Smooth muscle cell of the brain vasculature (primary cell): ENCODE measurements around the gene TOP2A.

Source experiments
- DNase-seq: peaks from one replicate; pipeline ENCODE4 v3.0.0-alpha.2; 2012; ENCODE audit warnings: low read depth, low spot score

Gene TOP2A, protein sequence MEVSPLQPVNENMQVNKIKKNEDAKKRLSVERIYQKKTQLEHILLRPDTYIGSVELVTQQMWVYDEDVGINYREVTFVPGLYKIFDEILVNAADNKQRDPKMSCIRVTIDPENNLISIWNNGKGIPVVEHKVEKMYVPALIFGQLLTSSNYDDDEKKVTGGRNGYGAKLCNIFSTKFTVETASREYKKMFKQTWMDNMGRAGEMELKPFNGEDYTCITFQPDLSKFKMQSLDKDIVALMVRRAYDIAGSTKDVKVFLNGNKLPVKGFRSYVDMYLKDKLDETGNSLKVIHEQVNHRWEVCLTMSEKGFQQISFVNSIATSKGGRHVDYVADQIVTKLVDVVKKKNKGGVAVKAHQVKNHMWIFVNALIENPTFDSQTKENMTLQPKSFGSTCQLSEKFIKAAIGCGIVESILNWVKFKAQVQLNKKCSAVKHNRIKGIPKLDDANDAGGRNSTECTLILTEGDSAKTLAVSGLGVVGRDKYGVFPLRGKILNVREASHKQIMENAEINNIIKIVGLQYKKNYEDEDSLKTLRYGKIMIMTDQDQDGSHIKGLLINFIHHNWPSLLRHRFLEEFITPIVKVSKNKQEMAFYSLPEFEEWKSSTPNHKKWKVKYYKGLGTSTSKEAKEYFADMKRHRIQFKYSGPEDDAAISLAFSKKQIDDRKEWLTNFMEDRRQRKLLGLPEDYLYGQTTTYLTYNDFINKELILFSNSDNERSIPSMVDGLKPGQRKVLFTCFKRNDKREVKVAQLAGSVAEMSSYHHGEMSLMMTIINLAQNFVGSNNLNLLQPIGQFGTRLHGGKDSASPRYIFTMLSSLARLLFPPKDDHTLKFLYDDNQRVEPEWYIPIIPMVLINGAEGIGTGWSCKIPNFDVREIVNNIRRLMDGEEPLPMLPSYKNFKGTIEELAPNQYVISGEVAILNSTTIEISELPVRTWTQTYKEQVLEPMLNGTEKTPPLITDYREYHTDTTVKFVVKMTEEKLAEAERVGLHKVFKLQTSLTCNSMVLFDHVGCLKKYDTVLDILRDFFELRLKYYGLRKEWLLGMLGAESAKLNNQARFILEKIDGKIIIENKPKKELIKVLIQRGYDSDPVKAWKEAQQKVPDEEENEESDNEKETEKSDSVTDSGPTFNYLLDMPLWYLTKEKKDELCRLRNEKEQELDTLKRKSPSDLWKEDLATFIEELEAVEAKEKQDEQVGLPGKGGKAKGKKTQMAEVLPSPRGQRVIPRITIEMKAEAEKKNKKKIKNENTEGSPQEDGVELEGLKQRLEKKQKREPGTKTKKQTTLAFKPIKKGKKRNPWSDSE (N-terminal part only)

GRCh38 chr17:40417609-40418427 is at the start of gene TOP2A:
Gene TOP2A (minus strand): TSS chr17:40417896. CDS start chr17:40417791, 105 bp downstream.
- DNase-seq: peak; percentile 100

- no peak for DNase-seq
These were observed 49.7 kb upstream of the TOP2A start for GRCh38 chr17:40467281-40467867.

DNA sequence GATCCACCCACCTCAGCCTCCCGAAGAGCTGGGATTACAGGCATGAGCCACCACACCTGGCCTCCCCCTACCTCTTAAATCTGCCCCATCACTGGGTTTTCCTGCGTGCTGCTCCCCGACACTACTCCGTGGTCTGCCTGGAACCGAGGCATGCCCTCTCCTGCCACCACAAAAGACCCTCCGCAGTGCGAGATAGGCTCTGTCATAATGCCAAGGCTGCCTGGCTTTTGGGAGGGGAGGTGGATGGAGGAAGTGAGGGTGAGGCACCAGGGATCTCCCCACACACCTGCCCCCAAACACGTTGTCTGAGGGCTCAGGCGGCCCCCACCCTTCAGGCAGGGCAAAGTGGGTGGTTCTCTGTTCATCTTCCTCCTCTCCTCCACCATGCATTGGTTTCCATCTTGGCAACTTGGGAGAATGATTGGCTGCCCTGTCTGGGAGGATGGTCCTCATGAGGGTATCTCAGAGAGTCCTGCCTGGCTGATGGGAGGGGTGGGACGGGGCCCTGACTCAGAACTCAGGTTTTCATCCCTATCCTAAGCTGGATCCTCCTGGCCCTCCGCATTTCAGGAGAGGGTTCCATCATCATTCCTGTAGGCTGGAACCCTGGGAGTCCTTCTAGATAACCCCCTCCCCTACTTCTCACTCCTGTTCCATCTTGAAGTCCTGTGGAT is 48.7 kb upstream of the TOP2A start:
- no peak for DNase-seq

- DNase-seq: no peak
These were observed 46.7 kb upstream of the TOP2A start for GRCh38 chr17:40464392-40464855.

DNA sequence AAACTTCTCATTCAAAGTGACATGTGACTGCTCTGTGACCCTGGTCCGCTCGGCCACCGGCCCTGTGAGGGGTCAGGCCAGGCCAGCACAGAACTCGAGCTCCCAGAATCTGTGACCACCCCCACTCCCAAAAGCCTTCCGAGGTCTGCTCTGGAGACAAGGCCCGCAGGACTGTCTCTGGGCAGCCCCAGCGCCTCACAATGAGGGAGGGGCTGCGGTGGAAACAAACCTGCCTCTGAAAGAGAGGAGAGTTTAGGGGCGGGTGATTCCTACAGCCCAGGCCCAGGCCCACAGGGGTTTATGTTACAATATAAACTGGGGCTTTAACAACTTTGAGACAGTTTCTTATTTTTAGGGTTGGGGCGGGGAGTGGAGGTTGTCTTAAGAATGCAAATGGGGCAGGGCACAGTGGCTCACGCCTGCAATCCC is 45.4 kb upstream of the TOP2A start:
- no peak for DNase-seq

- no peak for DNase-seq
These were observed 44.8 kb upstream of the TOP2A start for GRCh38 chr17:40462343-40463121.

DNA sequence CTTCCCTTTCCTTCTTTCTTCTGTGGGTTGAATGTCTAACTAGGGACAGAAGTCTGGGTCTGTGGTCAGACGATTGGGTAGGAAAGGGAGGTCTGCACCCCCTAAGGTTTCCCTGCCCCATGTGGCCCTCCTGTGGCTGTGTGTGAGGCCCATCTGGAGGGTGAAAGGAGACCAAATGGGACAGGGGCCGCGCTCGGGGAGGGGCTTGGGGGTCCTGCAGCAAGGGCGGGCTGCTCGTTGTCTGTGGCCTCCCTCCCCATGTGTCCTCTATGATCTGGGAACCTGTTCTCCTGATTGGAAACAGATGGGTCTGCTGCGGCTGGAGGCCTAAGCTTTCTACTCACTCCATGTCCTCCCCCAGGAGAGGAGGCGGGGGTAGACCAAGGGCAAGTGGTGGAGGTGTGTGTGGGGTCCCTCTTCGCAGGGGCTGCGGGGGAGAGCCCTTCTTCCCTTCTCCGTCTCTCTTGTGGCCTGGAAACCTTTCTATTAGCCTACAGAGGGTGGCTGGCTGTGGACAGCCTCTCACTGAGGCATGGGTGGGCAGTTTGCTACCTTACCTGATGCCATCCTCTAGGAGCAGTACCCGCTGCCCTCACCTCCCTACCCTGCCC is 44.1 kb upstream of the TOP2A start:
- no peak for DNase-seq

- no peak for DNase-seq
These were observed 43.5 kb upstream of the TOP2A start for GRCh38 chr17:40460968-40461731.

DNA sequence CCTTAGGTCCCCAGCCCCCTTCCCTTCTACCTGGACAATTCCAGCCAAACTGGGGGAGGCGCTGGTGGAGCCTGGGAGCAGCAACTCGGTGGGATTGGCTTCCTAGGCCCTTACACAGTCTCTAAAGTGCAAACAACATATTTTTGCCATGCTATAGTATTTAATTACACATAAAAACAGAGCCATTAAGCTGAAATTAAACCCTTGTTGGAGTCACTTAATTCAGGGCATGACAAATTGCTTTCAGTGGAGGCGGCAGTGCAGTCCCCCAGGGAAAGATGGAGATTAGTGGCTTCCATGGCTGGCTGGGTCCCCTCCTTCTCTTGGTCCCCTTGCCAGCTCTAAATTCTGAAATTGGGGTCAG is 42.9 kb upstream of the TOP2A start:
- DNase-seq: no peak

- DNase-seq: no peak
These were observed 42.2 kb upstream of the TOP2A start for GRCh38 chr17:40459636-40460603.

DNA sequence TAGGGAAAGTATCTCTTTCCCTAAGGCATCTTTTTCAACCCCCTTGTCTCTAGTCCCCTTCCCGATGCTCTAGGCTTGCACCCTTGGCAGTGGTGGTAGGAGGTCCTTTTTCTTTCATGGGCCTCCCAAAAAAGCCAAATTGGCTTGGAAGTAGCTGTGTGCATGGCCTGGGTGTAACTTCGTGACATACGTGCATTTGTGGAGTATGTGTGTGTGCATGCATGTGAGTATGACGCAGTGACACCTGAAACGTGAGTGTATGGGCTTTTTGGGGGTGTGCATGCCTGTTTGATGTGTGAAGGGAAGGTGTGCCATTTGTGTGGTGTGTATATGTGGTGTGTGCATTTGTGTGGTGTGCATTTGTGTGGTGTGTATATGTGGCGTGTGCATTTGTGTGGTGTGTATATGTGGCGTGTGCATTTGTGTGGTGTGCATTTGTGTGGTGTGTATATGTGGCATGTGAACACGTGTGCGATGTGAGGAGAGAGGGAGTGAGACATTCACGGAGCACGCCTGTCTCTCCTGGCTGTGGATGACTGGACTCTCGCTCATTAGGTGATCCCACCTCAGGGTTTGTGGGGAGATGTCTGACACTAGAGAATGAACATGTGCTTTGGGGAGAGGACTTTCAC is 41.3 kb upstream of the TOP2A start:
- no peak for DNase-seq

DNA sequence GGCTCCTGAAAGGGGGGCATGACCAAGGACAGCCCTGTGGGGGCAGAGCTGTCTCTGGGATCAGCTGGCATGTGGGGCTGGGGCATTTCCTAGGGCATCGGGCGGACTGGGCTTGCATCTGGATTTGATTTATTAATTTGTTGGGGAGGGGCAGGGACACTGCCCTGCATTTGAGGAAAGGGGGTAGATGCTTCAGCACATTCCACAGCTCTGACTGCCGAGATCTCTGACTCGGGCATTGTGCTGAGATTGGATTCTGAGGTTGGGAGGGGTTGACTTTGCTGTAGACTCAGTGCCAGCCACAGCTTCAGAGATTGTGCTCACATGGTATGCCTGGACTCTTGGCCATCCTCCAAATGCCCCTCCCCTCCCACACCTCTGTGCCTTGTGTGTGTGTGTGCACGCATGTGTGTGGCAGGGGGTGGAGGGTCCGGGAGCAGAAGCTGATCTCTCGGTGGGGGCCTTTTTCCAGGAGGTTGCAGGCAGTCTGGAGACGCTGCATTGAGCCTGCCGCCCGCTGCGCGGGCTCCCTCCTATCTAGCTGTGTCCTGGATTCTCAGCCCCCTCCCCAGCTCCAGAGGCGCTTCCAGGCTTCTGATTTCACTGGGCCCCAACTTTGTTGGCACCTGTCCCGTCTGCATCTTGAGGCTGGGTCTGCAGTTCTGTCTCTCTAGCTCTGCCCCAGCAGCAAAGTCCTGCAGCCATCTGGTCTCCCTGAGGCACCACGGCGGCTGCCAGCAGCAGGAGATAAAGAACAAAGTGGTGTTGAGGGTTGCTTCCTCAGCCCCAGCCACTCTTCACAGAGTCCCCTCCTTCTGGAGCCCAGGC is 40.5 kb upstream of the TOP2A start:
- DNase-seq: no peak

DNA sequence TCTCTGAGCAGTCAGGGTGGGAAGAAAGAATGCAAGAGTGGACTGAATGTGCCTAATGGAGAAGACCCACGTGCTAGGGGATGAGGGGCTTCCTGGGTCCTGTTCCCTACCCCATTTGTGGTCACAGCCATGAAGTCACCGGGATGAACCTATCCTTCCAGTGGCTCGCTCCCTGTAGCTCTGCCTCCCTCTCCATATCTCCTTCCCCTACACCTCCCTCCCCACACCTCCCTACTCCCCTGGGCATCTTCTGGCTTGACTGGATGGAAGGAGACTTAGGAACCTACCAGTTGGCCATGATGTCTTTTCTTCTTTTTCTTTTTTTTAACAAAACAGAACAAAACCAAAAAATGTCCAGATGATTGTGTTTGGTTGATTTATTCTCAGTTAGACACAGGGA is 39.7 kb upstream of the TOP2A start:
- DNase-seq: no peak

DNA sequence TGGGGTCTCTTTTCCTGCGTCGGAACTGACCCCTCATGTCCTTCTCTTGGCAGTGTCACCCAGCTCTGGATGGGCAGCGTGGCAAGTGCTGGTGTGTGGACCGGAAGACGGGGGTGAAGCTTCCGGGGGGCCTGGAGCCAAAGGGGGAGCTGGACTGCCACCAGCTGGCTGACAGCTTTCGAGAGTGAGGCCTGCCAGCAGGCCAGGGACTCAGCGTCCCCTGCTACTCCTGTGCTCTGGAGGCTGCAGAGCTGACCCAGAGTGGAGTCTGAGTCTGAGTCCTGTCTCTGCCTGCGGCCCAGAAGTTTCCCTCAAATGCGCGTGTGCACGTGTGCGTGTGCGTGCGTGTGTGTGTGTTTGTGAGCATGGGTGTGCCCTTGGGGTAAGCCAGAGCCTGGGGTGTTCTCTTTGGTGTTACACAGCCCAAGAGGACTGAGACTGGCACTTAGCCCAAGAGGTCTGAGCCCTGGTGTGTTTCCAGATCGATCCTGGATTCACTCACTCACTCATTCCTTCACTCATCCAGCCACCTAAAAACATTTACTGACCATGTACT is 38.8 kb upstream of the TOP2A start:
- no peak for DNase-seq

DNA sequence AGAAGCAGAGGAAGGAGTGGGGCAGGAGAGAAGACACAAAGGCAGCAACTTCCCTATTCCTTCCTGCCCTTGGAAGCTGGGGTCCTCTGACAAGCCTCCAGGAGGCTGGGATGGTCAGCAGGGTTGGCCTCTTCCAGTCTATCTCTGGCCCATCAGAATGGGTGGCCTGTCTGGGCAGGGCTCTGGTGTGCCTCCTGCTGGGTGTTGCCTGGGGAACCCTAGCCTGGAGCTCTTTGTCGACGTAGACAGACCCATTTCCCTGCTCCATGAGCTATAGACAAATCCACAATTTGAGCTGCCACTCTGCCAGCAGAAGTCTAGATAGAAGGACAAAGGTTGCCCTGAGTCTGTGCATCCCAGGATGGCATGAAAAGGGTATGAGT is 36.9 kb upstream of the TOP2A start:
- DNase-seq: no peak
